SH-SY5Y (cell line): ENCODE data around the gene PGS1.

Experiments used
- GATA2 ChIP-seq: IDR thresholded peaks from 2 replicates; pipeline ENCODE4 v1.6.1; 2011; ENCODE audit warnings: mild to moderate bottlenecking, low read depth, low read length
- GATA3 ChIP-seq: IDR thresholded peaks from 2 replicates; pipeline ENCODE4 v1.6.1; 2011; ENCODE audit warnings: low read depth, mild to moderate bottlenecking, low read length, moderate library complexity

DNA sequence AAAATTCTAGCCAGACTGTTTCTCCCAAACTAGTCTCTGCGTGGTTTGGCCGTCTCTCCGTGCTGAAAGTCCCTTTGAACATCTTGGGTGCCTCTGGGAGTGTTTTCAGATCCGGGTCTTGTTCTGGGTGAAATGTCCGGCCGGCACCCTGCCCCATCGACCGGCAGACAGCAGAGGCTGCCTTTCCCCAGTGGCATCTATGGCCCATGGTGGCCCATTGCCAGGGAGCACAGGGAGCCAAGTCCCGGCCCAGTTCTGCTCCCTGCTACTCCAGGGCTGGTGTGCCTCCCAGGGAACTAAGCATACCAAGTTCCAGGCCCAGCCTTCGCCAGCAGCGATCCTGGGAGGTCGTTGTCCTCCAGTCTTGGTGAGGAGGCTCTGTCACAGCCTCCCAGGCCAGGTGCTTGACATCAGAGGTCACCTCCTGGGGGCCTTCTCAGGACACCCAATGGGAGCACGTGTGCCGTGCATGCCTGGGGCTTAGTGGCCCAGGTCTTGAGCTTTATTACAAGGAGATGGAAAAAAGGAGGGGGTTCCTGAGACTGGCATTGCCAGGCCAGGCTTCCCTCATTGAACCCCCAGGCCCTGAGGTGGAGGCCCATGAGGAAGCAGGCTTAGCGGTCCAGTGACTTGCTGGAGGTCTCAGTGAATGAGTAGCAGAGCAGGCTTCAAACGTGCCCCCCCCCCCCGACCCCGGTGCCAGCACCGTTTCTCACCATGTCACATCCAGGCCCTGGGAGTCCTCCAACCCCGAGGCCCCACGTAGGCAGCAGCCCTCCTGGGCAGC is 54.0 kb downstream of the PGS1 start:
- no peak for TF ChIP-seq GATA2
- TF ChIP-seq GATA3: no peak
